Astrocyte of the hippocampus (primary cell): ENCODE measurements around the gene LRRK1.
"Not testable (repeated sequence)": the region's sequence is repeated elsewhere in the genome, so short reads cannot be mapped to it uniquely, and the experiment has no call there.

Experiments
- DNase-seq: peaks from one replicate; pipeline ENCODE4 v3.0.0; 2011; ENCODE audit warnings: low read depth, low spot score

Gene LRRK1

GRCh38 chr15:101092156-101092866, 173.2 kb downstream of the LRRK1 start:
- DNase-seq: no peak

- DNase-seq: no peak
Observed at GRCh38 chr15:101092867-101093202, 173.7 kb downstream of the LRRK1 start.

- no peak for DNase-seq
Observed at GRCh38 chr15:101093958-101094357, 174.8 kb downstream of the LRRK1 start.

- DNase-seq: not testable (repeated sequence)
Observed at GRCh38 chr15:101095796-101096406, 176.7 kb downstream of the LRRK1 start.

- DNase-seq: no peak
Observed at GRCh38 chr15:101097111-101097510, 178.0 kb downstream of the LRRK1 start.

GRCh38 chr15:101099183-101099582, 180.0 kb downstream of the LRRK1 start:
- DNase-seq: no peak

- DNase-seq: no peak
Observed at GRCh38 chr15:101100118-101100517, 181.0 kb downstream of the LRRK1 start.

GRCh38 chr15:101100593-101101442, 181.7 kb downstream of the LRRK1 start:
- DNase-seq: no peak

- no peak for DNase-seq
Observed at GRCh38 chr15:101101676-101102075, 182.5 kb downstream of the LRRK1 start.

- no peak for DNase-seq
Observed at GRCh38 chr15:101102746-101103145, 183.6 kb downstream of the LRRK1 start.

- DNase-seq: no peak
Observed at GRCh38 chr15:101103598-101103997, 184.4 kb downstream of the LRRK1 start.

GRCh38 chr15:101104141-101104540, 185.0 kb downstream of the LRRK1 start:
- DNase-seq: no peak

- DNase-seq: peak; percentile 68
Observed at GRCh38 chr15:101105059-101105891, 186.1 kb downstream of the LRRK1 start.

- DNase-seq: no peak
Observed at GRCh38 chr15:101107101-101107500, 187.9 kb downstream of the LRRK1 start.

GRCh38 chr15:101107625-101108460, 188.7 kb downstream of the LRRK1 start:
- no peak for DNase-seq

GRCh38 chr15:101108461-101108775, 189.3 kb downstream of the LRRK1 start:
- no peak for DNase-seq

- no peak for DNase-seq
Observed at GRCh38 chr15:101108791-101109190, 189.6 kb downstream of the LRRK1 start.

- DNase-seq: no peak
Observed at GRCh38 chr15:101110681-101111569, 191.8 kb downstream of the LRRK1 start.

- DNase-seq: no peak
Observed at GRCh38 chr15:101111570-101112262, 192.6 kb downstream of the LRRK1 start.
